HG03521 (cell line): Measurements from ENCODE around the gene RNASET2.
"Not testable (repeated sequence)": the region's sequence is repeated elsewhere in the genome, so short reads cannot be mapped to it uniquely, and the experiment has no call there.

Experiments
- ATAC-seq: cut with Tn5 transposase; IDR thresholded peaks from one replicate; pipeline ENCODE4 v1.9.1; 2021; ENCODE audit warnings: mild to moderate bottlenecking, moderate library complexity; ENCODE audit not compliant: unreplicated experiment

The RNASET2 gene

GRCh38 chr6:166929542-166930189 lies 26.7 kb downstream of the RNASET2 start:
- no peak for ATAC-seq

GRCh38 chr6:166928644-166929541 lies 27.5 kb downstream of the RNASET2 start:
- ATAC-seq = no peak

- no peak for ATAC-seq
Observed at GRCh38 chr6:166927935-166928643, 28.3 kb downstream of the RNASET2 start.

GRCh38 chr6:166927240-166927934 lies 29.0 kb downstream of the RNASET2 start:
- ATAC-seq = no peak

GRCh38 chr6:166926748-166927147 lies 29.6 kb downstream of the RNASET2 start:
- no peak for ATAC-seq

- no peak for ATAC-seq
Observed at GRCh38 chr6:166925141-166925996, 31.0 kb downstream of the RNASET2 start.

- ATAC-seq = no peak
Observed at GRCh38 chr6:166924531-166924930, 31.8 kb downstream of the RNASET2 start.

GRCh38 chr6:166922937-166923336 lies 33.4 kb downstream of the RNASET2 start:
- ATAC-seq = no peak

- ATAC-seq = no peak
Observed at GRCh38 chr6:166921570-166921969, 34.8 kb downstream of the RNASET2 start.

GRCh38 chr6:166916824-166917223 lies 39.5 kb downstream of the RNASET2 start:
- ATAC-seq = no peak

- not testable (repeated sequence) for ATAC-seq
Observed at GRCh38 chr6:166915484-166915883, 40.9 kb downstream of the RNASET2 start.

GRCh38 chr6:166914952-166915351 lies 41.4 kb downstream of the RNASET2 start:
- ATAC-seq = not testable (repeated sequence)

- ATAC-seq = no peak
Observed at GRCh38 chr6:166911248-166911677, 45.1 kb downstream of the RNASET2 start.

GRCh38 chr6:166910601-166911000 lies 45.7 kb downstream of the RNASET2 start:
- ATAC-seq = no peak

GRCh38 chr6:166908811-166909210 lies 47.5 kb downstream of the RNASET2 start:
- no peak for ATAC-seq

- no peak for ATAC-seq
Observed at GRCh38 chr6:166907871-166908806, 48.2 kb downstream of the RNASET2 start.

- ATAC-seq = peak; percentile 86
Observed at GRCh38 chr6:166907373-166907841, 48.9 kb downstream of the RNASET2 start.

GRCh38 chr6:166906376-166907044 lies 49.8 kb downstream of the RNASET2 start:
- ATAC-seq = no peak
